Measurements from ENCODE around the gene POU2F2.

POU2F2 gene

DNA sequence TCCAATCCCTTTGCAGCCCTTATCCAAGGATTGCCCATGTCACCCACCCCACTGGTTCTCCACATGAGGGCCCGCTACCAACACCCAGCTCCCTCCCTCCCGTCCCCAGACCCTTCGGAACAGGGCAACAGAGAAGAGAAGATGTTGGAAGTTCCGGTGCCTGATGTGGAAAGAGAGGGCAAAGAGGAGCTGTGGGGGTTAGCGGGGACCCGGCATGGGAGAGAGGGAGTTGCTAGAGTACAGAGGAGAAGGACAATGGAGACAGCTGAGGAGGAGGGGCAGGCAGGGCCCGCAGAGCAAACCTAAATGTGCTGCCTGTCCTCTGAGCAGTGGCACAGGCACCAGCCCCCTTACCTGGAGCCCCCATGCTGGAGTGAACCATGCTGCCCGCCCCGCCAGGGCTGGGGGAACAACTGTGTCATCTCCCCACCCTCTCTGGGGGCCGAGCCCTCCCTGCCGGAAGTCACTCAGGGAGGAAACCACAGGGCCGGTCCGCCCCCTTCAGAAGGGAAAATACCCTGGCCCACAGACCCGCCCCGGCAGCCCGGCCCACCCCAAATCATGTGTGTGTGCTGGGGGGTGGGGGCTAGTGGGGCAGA lies at the start of gene POU2F2:
TSS of gene POU2F2 (minus strand) at position 417 of the 599 bp plus-strand sequence. CDS start at position 382, 35 bp downstream.
- DNase-seq: peak; percentile 96

DNA sequence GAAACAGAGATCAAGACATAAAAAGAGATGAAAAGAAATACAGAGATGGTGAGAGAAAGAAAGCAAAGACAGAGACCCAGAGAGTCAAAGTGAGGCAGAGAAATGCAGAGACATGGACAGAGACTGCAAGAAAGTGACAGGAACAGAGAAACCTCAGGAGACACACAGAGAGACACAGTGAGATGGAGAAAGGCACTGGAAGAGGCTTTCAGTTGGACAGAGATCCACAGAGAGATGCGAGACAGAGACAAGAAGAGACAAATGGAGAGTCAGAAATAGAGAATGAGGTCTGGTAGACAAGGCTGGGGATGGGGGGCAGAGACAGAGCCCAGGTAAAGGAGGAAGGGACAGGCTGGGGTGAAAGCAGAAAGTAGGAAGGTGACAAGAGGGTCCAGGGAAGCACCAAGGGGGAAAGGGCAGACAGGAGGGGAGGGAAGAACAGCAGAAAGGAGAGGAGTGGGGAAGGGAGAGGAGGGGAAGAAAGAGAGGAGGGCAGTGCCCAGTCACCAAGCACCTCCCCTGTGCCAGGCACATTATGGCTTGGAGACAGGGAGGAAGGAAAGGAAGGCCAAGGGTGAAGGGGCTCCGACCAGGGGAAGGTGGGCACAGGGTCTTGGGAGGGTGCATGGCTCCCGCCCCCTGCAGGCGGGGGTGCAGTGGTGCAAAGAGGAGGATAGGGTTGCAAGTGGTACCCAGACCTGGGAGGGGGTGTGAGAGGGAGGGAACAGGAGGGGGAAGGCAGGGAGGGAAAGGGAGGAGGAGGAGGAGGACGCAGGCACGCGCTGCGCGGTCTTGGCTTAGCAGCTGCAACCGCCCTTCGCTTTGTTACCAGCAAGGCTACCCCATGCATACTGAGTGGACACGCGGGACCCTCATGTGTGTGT lies 46.8 kb upstream of the POU2F2 start:
- peak; percentile 68 for DNase-seq

DNA sequence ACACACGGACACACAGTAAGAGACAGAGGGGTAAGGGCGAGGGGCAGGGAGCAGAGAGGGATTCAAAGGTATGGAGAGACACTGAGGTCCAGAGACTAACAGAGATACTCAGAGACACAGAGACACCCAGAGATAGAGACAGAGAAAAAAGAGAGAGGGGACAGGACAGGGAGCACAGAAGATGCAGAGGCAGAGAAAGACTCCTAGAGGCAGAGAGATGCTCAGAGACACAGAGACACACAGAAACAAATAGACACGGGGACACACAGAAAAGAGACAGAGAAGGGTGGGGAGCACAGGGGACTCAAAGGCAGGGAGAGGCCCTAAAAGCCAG lies 45.4 kb upstream of the POU2F2 start:
- no peak for DNase-seq

DNA sequence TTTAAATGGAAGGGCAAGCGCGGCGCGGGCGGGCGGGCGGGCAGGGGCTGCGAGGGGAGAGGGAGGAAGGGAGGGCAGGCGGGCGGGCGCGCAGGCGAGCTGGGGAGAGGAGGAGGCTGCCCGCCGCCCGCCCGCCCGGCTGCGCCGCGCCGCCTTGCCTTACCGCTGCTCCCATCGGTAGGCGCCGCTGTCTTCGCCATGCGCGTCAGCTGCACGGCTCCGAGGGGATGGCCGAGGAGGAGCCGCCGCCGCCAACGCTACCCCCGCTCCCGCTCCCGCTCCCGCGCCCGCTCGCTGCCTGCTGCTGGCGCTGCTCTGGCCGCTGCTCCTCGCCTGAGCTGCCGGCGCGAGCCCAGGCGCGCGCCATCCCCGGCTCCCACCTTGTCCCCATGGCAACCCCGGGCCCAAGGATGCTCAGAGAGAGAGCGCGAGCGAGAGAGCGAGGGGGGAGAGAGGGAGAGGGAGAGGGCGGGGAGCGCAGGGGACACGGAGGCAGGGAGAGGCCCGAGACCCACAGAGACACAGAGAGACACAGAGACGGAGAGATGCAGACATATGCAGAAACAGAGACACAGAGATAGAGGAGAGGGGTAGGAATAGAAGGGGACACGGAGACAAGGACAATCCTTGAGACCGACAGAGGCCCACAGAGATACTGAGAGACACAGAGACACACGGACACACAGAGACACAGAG lies 44.9 kb upstream of the POU2F2 start:
- peak; percentile 92 for DNase-seq

DNA sequence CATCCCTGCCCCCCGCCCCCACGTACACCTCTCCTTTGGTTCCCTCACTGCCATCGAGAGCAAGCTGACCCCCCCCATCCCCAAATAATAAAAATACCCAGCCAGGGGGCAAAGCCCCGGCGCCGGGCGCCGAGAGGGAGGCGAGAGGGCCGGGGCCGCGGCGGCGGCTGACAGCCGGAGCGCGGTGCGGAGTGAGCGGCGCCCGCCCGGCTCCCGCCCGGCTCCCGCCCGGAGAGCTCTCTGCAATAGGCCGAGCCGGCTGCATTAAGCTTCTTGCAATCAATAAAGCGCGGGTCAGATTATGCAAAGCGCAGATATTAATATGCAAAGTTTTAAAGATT lies 44.4 kb upstream of the POU2F2 start:
- no peak for DNase-seq

DNA sequence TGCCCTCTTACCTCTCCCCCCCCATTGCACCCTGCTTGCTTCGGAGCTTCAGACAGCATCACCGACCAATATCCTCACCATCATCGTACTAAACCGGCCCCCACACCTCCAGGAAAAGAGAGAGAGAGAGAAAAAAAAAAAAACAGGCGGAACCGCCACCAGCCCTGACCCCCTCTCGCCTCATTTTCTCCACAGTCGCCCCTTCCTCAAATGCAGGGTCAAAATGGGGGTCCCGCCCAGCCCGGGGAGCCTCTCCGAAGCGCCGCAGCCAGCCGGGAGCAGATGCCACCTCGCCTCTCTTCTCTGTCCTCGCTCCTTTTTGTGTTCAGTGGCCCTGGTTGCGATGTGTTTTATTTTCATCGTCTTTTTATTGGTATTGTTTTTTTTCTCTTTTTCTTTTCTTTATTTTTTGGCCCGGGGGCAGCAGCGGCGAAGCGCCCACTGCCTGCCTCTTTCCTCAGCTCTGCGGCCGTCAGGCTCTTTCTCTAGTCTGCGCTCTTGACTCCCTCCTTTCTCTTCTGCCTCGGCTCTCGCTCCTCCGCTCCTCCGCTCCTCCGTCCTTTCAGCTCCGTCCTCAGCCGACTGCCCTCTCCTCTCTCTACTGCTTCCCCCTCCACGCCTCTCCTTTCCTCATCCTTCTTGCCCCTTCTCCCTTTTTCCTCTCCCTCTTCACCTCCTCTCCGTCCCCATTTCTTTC lies 43.9 kb upstream of the POU2F2 start:
- DNase-seq: no peak

DNA sequence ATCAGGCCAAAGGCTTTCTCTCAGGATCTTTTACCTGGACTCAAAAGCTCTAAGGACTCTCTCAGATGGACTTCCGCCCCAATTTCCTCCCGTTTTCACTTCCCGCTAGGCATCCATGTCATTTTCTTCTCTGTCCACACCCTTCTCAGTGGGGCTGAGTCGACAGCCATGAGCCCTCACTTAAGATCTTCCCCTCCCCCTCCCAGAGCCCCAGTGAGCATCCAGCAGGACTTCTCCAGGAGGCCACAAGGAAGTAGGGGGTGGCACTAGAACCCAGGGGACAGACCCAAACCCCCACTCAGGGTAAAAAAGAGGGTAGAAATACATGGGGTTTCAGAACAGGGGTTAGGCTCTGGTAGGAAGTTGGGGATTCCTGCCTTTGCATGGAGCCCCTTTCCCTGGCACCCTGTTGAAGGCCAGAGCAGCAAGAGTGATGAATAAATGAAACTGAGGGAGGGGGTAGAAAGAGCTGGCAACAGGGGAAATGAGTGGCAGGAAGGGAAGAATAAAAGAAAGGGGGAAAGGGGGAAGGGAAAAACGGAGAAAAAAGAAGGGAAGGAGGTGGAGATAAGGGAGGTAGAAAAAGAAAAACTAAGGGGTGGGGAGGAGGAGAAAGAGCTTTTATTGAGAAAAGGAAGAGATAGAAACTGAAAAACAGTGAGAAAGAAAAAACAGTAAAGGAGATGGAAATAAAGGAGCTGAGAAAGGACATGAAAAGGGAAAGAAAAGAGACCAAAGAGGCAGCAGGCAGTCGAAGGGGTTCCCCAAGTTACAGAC lies 42.9 kb upstream of the POU2F2 start:
- no peak for DNase-seq

DNA sequence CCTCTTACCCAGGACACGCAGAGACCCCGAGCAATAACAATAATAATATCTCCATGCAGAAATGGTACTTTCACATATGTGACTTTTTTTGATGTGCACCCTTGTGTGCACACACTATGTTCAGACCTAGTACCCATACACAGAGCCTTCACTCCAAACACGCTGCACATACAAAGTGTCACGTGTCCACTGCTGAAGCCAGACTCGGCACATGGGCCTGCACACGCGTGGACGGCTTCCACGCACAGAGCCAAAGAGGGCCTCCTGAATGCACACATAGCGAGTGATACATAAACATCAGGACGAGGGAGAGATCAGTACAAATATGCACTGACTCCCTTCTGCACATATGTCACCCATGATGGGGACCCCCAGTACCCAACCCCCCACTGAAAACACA lies 41.9 kb upstream of the POU2F2 start:
- DNase-seq: no peak

DNA sequence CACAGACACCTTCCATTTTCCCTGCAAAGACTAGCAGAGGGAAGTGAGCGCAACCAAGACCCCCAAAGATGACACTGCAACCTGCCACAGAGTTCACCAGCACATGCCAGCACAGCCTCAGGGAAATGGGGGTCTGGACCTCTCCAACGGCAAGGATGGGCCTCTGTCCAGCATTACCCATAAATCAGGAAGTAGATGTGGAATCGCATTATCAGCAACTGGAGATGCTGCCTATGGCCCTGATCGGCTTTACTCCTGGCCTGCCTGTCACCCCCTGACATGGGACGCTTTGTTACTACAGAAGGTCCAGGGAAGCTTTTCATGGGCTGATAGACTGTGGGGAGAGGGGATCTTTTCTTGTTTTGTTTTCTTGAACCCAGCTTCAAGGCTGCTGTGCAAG lies 41.4 kb upstream of the POU2F2 start:
- no peak for DNase-seq

DNA sequence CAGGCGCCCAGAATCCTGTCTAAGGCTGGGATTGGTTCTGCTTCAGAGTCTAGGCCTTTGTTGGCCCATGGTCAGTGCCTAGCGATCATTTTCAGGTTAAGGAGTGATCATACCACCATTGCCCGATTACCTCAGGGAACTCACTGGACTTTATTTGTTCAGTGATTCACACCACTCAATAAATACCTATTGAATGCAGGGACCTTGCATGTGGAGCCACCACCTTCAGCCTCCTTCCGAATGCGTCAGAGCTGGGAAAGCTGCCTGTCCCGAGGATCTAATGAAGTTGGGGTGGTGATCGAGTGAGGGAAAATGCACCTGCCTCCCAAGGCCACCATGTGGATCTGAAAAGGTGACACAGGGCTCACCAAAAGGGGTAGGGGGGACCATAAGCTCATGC lies 40.0 kb upstream of the POU2F2 start:
- no peak for DNase-seq

DNA sequence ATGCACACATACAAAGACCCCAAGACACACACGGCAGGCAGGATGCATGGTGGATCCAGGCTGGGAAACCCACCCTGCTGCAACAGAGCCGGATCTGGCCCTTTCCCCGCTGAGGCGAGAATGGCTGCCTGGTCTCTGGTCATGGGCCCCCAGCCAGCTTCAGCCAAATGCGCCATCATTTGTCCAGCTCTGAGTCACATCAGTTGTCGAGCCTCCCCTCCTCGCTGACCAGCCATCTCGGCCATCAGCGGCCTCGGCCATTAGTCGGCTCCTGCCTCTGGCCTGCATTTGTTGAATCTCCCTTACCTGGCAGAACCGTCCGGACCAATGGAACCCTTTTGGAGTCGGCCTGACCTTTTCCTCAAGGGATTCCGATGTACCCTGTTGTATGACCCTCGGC lies 38.5 kb upstream of the POU2F2 start:
- no peak for DNase-seq

DNA sequence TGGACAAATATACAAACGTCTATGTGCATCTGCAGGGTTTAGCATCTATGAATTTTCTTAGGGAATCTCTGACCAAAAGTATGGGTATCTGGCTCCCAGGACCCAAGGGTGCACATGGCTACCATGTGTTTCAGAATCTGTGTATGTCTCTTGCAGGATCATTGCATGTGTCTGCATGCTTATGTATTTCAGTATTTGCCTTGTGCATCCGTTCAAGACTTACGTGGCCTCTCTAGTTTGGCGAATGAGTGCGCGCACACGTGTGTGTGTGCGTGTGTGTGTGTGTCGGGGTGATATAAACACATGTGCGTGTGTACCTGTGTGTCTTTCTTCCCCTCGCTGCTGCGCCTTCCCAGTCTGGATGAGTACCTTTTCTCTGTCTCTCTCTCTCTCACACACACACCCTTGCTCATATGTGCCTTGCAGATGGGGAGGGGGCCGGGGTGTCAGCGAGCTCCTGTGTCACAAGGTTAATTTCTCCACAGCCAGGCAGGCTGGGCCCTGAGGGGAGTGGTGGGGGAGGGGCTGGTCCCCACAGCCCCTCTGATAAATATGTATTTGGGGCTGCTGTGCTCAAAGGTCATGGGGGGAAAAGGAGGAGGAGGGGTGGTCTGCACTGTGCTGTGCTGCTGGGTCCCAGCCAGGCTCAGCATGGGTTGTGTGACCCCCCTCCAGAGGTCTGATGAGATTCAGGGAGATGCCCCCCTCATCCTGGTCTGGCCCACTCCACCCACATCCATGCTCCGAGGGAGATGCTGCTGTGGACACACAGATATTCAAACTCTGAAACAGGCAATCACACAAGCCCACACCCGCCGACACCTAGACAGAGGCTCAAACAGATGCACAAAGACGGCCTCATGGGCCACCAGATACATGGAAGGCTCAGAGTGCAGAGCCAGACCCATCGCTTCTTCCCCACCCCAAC lies 37.5 kb upstream of the POU2F2 start:
- no peak for DNase-seq

DNA sequence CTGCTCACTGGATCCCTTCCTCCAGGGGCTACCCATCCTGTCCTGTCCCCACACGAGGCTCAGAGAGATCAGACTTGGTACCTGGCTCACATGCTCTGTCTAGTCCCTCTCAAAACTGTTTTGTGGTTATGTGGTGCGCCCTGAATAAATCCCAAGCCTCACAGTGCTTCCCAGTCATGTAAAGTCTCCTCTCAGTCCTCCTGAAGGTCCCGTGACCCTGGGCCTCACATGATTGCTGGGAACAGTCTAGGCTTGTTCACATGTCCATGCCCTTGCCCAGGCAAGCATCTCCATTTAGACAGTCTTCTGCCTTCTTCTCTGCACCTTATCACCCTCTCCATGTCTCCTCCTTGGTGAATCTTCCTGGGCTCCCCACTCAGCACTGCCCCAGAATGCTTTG lies 36.0 kb upstream of the POU2F2 start:
- no peak for DNase-seq

DNA sequence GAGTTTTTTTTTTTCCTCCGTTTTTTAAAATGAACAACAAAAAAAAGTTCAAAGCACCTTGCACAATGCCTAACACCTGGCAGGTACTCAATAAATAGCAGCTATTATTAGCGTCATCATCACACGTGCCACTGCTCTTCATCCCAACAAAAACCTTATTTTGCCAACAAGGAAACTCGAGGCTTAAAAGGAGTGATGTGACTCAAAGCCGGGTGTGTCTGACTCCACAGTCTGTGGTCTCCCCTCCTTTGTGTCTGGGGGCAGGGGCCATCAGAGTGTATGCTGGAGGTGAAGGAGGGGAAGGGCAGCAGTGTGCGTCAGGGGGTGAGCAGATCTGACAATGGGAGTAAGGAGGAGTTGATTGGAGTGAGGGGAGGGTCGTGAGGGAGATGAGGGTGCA lies 34.1 kb upstream of the POU2F2 start:
- DNase-seq: no peak

DNA sequence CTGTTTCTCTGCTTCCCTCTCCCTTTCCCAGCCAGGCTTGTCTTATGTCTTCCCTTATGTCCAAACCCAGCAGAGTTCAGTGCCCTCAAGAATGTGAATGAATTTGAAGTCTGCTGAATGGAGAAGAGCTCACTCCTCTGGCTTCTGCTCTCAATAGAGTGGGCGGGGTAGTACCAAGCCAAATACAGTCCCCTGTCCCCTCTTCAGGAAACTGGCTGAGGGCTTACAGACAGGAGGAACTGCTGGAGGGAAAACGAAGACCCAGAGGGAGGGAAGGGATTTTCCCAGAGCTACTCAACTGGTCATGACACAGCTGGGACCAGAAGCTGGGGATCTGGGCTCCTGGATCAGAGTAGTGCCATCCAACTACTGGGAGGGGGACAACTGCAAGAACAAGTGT lies 32.9 kb upstream of the POU2F2 start:
- no peak for DNase-seq

DNA sequence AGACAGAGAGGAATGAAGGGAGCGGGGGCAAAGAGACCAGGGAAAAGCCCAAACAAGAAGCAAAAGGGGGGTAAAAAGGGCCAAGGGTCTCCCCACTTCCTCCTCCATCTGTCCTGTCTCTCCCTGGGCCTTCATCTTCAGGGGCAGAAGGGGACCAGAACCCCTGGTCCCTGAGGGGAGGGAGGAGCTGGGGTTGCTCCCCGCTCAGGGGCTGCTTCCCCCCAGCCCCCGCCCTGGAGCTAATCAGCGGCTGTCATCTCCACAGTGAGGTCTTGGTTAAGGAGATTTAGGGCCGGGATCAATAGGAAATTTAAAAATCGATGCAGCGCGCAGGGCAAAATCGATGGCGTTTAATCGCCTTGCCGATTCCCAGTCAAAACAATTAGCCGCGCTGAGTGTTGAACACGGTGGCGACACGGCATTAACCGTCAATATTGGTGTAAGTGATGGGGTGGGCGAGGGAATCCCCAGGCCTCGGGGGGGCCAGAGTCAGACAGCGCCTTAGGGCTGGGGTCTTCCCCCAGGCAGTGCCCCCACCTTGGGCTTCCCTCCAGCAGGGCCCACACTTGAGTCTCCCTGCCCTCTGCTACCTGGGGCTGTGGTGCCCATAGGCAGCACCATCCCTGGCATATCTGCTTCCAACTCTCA lies 29.5 kb upstream of the POU2F2 start:
- DNase-seq: no peak

DNA sequence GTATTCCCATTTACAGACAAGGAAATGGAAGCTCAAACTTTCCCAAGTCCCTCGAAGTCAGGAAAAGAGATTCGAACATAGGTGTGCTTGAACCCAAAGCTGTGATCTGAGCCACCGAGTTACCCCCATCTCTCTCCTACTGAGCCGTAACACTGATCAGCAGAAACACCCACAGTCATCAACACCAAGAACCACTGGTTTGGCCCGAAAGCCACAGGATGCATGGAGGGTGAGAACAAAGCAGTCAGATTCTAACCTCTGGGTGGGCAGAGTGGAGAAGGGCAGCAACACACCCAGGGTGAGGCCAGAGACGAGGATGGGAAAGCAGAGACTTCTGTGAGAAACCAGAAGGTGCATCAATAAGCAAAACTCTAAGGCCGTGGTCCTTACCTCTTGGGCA lies 27.7 kb upstream of the POU2F2 start:
- DNase-seq: no peak

DNA sequence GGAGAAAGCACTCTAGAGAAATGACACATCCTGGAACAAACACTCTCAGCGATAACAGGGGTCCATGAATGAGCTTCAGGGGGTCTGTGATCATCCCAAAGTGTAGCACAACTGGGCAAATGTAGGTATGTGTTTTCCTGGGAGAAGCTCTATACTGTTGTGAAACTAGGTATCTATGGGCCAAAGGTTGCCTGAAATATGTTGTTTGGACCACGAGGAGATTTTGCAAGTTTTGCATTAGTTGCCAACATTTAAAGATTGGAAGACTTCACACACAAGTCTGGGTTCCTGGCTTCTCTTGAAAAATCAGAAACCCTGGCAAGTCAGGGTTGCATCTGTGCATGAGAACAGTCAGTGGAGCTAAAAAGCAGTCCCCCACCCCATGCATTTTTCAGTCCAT lies 26.7 kb upstream of the POU2F2 start:
- DNase-seq: no peak

DNA sequence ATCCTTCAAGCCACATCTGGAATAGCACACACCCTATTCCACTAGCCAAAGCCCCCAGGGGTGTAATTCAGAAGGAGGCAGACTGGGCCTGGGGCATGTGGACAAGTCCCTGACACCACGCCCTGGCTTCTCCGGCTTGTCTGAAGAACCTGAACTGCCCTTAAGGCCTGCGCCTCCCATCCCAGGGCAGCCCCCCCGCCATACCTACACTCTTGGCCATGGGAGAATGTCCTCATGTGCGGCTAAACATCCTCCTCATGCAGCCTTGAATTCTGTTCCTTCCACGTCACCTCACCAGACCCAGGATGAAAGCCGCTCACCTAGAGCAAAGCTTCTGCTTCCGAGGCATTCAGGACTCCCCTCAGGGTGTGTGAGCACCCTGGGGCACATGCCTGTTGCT lies 24.3 kb upstream of the POU2F2 start:
- no peak for DNase-seq

DNA sequence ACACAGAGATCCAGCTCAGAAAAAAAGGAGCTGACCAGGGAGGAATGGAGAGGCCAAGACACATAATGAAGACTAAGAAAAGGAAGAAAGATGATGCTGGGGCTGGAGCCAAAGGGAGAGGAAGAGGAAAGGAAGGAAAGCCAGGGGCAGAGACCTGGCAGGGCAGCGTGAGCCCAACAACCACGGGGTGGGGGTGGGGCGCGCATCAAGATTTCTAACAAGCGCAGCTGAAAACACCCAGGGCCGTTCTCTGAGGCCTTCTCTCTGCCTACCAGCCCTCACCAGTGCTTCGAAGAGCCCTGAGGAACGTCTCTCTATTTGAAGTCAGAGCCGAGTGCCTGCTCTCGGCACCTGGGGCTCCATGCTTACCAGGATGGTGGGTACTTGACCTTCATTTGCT lies 23.6 kb upstream of the POU2F2 start:
- no peak for DNase-seq
